BJ (cell line): ENCODE measurements around the gene CUTA. TPM values are rescaled to one million over a fixed set of nuclear protein-coding genes. Genes with fewer than 3 reads are reported as not detected.

Experiments
- CTCF ChIA-PET: fragments of 350-600 bp; formaldehyde crosslinking; extraction: SDS; loops from one replicate; lab custom pipeline; 2021; ENCODE audit warnings: antibody characterized with exemption, inconsistent platforms; lab: Yijun Ruan, JAX
- POLR2A ChIA-PET: fragments of 300-600 bp; sonication (Branson Sonifier 250); formaldehyde crosslinking; extraction: SDS; loops from one replicate; lab custom pipeline; 2021; ENCODE audit warnings: antibody characterized with exemption; lab: Charles Lee
- DNase-seq: peaks from one replicate; pipeline ENCODE4 v3.0.0-alpha.2; 2011; ENCODE audit warnings: low read depth
- H3K27me3 ChIP-seq: 2 replicates; pipeline ENCODE4 v1.6.0; 2011; ENCODE audit warnings: low read length; ENCODE audit not compliant: control insufficient read depth, insufficient read depth
- H3K36me3 ChIP-seq: 2 replicates; pipeline ENCODE4 v1.5.1; 2011; ENCODE audit warnings: low read length; ENCODE audit not compliant: control insufficient read depth, insufficient read depth
- H3K4me3 ChIP-seq: 2 replicates; pipeline ENCODE4 v1.5.1; 2011; ENCODE audit warnings: low read depth, mild to moderate bottlenecking, control low read depth, low read length
- polyA plus RNA-seq: library from polyadenylated mRNA; depleted of rRNA; stranded (reverse); fragments of >200 nt; gene quantifications from 2 replicates; pipeline ENCODE4 v1.2.3, GENCODE V29; 2011
- TF ChIP-seq, protein P1 (sequence below): IDR thresholded peaks from 2 replicates; pipeline ENCODE4 v1.5.1; 2011; ENCODE audit warnings: low read depth, mild to moderate bottlenecking, control low read depth, inconsistent platforms, low read length, moderate library complexity; ENCODE audit not compliant: insufficient read depth

Gene CUTA
- polyA plus RNA-seq, 1 experiment = 369 TPM

DNA sequence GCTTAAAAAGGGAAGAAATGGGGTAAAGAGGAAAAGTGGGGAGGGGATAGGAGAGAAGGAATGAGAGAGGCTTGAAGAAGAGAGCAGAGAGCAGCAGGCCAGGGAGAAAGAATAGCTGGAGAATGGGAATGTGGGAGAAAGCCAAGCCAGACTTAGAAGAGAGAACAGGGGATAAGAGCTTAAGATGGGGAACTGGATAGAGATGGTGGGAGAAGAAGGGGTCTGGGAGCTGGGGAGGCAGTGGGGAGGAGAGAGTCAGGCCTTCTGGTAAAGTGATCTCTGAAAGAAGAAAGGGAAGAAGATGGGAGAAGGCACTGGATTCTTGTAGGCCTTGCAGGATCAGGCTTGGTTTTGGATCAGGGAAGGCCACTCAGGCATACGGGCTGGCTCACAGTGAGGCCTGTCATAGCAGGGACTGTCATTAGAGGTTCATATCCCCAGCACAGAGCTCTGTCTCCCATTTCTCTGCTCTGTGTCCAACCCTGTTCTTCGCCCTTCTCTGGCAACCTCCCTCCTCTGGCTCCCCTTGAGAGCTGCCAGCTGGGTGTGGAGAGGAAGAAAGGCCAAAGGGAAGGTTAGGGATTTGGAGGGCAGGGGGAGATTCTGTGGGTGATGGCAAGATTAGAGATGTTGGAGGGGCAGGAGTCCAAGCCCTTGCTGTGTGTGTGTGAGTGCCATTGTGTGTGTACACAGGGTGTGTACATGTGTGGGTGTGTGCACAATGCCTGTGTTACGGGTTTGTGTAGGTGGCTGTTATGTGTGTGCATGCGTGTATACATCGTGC, 11.3 kb upstream of the CUTA start:
- TF ChIP-seq, protein P1, sequence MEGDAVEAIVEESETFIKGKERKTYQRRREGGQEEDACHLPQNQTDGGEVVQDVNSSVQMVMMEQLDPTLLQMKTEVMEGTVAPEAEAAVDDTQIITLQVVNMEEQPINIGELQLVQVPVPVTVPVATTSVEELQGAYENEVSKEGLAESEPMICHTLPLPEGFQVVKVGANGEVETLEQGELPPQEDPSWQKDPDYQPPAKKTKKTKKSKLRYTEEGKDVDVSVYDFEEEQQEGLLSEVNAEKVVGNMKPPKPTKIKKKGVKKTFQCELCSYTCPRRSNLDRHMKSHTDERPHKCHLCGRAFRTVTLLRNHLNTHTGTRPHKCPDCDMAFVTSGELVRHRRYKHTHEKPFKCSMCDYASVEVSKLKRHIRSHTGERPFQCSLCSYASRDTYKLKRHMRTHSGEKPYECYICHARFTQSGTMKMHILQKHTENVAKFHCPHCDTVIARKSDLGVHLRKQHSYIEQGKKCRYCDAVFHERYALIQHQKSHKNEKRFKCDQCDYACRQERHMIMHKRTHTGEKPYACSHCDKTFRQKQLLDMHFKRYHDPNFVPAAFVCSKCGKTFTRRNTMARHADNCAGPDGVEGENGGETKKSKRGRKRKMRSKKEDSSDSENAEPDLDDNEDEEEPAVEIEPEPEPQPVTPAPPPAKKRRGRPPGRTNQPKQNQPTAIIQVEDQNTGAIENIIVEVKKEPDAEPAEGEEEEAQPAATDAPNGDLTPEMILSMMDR = no peak
- POLR2A ChIA-PET = no interaction called here

DNA sequence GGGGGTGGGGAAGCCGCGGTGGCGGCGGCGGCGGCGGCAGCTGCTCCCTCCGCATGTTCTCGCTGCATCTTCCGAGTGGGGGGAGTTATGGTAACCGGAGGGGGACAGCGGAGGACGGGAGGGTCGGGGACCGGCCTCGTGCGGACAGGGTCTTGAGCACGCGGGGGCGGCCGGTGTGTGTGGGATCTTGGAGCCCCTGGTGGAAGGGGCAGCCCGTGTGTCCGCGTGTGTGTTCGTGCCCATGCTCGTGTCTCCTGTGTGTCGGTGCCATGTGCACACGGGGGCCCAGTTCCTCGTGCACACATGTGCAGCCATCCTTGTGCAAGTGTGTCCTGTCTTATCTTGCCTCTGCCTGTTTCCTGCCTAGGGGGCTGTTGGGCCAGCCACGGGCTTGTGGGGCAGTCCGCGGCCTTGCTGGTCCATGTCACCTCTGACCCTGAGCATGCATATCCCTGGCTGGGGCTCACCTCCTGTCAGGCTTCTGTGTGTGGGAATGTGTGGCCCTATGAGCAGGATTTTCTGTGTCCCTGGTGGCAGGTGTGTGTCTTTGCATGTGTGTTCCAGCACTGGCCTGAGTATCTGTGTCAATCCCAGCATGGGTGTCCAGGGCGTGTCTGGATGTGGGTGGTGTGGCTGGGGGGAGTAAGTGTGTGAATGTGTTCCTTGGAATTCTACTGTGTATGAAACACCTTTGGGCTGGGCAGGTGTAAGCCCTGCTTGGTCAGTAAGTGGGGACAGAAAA, 10.5 kb upstream of the CUTA start:
- Histone ChIP-seq H3K27me3 (no peaks in the 10 kb centered on the region), H3K4me3 (peak overlapping the region; percentile 55), H3K36me3 (peaks cover 11% of the 10 kb centered on the region)
- CTCF ChIA-PET = interaction anchor here (0.6 to 1.0 kb wide), 3 partner anchors 23 to 224 kb away, joined by 3 read pairs; partner anchors contain the start of gene HSD17B8
- POLR2A ChIA-PET = no interaction called here
- DNase-seq = no peak
- TF ChIP-seq, protein P1 = peak; percentile 34

More for the DNA sequence above, 11.3 kb upstream of the CUTA start:
- no peak overlapping the region for H3K4me3 ChIP-seq
- no peak for DNase-seq
- no peaks in the 10 kb centered on the region for H3K27me3 ChIP-seq
- CTCF ChIA-PET = interaction anchor here (0.6 to 1.0 kb wide), 4 partner anchors 24 to 225 kb away, joined by 3 read pairs; partner anchors contain the start of gene HSD17B8
- peaks cover 8% of the 10 kb centered on the region for H3K36me3 ChIP-seq

DNA sequence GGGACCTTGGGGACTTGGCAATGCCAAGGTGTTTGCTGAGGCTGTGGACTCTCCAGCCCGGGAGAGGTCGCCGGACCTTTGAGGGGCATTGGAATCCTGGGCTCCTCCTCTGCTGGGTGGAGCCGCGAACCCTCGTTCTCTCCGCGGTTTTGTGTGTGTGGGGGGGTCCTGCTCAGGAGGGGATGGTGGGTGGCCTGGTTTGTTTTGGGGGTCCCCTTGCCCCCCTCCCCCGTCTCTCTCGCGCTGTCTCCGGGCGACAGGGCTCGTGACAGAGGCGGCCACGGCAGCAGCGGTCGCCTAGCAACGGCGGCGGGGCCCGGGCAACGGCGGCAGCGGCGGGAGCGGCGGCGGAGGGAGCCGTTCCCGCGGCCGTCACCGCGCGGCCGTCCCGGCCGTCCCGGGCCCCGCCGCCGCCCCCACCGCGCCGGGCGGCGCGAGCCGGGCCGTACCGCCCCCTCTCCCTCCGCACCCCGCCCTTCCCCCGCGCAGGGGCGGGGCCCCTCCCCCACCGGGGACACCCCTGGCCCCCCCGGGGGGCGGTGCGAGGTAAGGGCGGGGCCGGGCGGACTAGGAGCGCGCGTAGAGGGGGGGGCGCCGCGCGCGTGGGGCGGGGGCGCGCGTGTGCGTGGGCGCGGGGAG, 9.8 kb upstream of the CUTA start:
- Histone ChIP-seq H3K4me3 (peak overlapping the region; percentile 55), H3K36me3 (peaks cover 5% of the 10 kb centered on the region), H3K27me3 (no peaks in the 10 kb centered on the region)
- ChIA-PET CTCF (no interaction called here), POLR2A (no interaction called here)
- DNase-seq = no peak
- TF ChIP-seq, protein P1 = no peak; the same call in 1 of the 2 replicates

DNA sequence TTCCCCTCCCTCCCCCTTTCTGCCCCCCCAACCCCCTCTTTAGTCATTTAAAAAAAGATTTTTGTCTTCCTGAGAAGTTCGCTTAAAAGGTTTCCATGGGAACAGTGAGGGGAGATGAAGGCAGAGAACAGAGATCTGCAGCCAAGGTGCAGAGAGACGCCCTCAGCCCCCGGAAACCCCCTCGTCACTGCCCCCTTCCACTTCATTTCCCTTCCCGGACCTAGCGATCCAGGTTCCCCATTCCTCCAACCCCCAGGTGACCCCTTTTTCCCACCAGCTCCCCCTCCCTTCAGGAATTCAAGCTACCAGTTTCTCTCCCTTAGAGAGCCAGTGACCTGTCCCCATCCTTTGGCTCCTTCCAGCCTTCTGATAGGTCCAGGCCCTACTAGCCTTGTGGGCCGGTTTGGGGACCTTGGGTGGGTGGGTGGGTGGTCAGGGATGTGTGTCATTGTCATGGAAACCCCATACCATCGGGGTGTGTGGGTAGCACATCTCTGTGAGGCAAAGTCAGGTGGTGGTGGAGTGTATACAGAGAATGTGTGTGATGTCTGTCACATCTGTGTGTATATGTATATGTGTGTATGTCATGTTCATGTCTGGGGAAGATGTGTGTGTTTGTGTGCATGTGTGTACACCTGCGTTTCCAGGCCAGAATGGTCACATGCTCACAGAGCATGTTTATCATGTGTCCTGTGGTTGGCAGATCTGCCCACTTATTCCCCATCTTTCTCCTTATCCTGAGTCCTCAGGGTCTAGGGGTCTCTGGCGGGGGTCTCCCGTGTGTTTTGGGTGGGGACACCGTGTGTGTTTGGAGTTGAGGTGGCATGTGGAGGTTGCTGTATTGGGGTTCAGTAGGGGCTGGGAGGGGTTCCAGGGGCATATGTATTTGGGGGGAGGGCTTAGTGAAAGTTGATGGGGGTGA, 8.9 kb upstream of the CUTA start:
- H3K27me3 ChIP-seq = no peaks in the 10 kb centered on the region
- peak overlapping the region; percentile 55 for H3K4me3 ChIP-seq
- peaks cover 3% of the 10 kb centered on the region for H3K36me3 ChIP-seq
- CTCF ChIA-PET = interaction anchor here (0.6 to 1.9 kb wide), 11 partner anchors 9 to 148 kb away, joined by 3 to 19 read pairs (median 4); partner anchors contain the start of gene KIFC1
- POLR2A ChIA-PET = no interaction called here
- DNase-seq = no peak
- TF ChIP-seq, protein P1 = no peak
